ENCODE results near the gene PDE4C.

The PDE4C gene

DNA sequence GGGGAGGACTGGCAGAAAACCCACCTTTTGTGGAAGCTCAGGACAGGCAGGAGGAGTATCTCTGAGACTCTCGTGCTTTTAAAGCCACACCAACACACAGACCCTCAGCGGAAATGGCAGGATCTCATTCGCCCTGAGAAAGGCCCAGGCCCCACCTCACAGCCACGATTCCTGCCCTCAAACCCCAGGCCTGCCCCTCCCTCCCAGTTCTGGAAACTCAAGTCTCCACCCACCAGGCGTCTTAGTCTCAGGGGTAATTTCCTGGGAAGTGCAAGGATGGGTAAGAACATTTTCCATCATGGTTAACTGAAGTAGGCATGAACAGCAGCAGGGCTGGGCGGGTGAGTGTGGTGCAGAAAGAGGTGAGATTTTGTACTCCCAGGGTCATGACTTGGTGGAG, 8.0 kb upstream of the PDE4C start:
- ATAC-seq (replicated peaks) (no peak), DNase-seq (no peak)
- Mint-ChIP-seq H3K36me3 (peaks cover 3% of the 10 kb centered on the region in 2 donors), H3K27ac (no peak overlapping the region), H3K4me1 (peaks cover 26 to 38% of the 10 kb centered on the region in 2 donors), H3K4me3 (no peak overlapping the region), H3K9me3 (peaks cover 6 to 8% of the 10 kb centered on the region in 2 donors), H3K27me3 (peaks cover 62 to 78% of the 10 kb centered on the region in 2 donors)

GRCh38 chr19:18233224-18233825, 7.1 kb upstream of the PDE4C start:
- Mint-ChIP-seq H3K9me3 (peaks cover 6 to 8% of the 10 kb centered on the region in 2 donors), H3K27ac (no peak overlapping the region), H3K4me1 (peaks cover 26 to 38% of the 10 kb centered on the region in 2 donors), H3K27me3 (peaks cover 61 to 75% of the 10 kb centered on the region in 2 donors), H3K4me3 (peak overlapping the region in 1 of 2 donors; percentile 14), H3K36me3 (peaks cover 3% of the 10 kb centered on the region in 2 donors)
- DNase-seq (no peak), ATAC-seq (replicated peaks) (peak; percentile 41 to 58)

GRCh38 chr19:18232540-18233223, 6.4 kb upstream of the PDE4C start:
- Mint-ChIP-seq H3K4me1 (peaks cover 27 to 42% of the 10 kb centered on the region in 2 donors), H3K4me3 (peak overlapping the region; percentile 31 to 47), H3K27me3 (peaks cover 65 to 79% of the 10 kb centered on the region in 2 donors), H3K36me3 (peaks cover 3% of the 10 kb centered on the region in 2 donors), H3K9me3 (peaks cover 6 to 8% of the 10 kb centered on the region in 2 donors), H3K27ac (no peak overlapping the region)
- DNase-seq (no peak), ATAC-seq (replicated peaks) (peak; percentile 19 to 30)

- peaks cover 34 to 49% of the 10 kb centered on the region in 2 donors for H3K4me1 Mint-ChIP-seq
- no peak overlapping the region for H3K4me3 Mint-ChIP-seq
- no peak for DNase-seq
- peaks cover 73 to 84% of the 10 kb centered on the region in 2 donors for H3K27me3 Mint-ChIP-seq
- no peak overlapping the region for H3K27ac Mint-ChIP-seq
- peaks cover 6 to 8% of the 10 kb centered on the region in 2 donors for H3K9me3 Mint-ChIP-seq
- ATAC-seq (replicated peaks) = peak; percentile 11 to 20
- peaks cover 3% of the 10 kb centered on the region in 2 donors for H3K36me3 Mint-ChIP-seq
Measured at GRCh38 chr19:18231775-18232174, 5.5 kb upstream of the PDE4C start.

DNA sequence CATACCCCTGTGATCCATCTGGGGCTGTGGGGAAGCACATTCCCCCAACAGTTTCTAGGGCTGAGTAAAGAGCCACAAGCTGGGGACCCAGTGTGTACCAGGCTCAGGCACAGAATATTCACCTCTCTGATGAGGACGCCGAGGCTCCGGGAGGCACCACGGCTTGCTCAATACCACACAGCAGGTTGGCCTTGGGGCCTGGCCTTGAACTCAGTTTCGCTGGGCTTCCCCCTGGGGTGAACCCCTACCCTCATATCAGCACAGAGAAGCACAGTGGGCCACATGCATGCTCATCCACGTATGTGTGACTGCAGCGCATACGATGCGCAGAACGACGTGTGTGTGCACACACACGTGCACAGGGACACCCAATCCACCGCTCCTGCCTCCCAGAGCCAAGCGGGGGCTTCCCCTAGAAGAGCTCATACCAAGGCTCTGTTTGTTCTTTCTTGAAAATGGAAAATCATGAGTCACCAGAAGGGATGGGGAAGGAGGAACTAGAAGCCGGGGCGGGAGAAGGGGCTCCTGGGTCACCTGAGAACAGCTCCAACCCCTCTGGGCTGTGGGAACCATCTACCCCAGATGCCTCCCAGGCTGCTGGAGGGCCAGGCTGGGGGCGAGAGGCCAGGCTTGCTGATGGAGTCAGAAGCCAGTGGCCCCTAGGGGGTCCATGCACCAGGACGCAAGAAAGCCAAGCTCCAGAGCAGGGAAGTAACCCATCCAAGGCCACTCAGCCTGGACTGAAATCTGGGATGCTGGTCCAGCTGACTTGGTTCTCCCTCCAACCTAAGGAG, 4.9 kb upstream of the PDE4C start:
- Mint-ChIP-seq H3K36me3 (peaks cover 3% of the 10 kb centered on the region in 2 donors), H3K9me3 (peaks cover 6 to 8% of the 10 kb centered on the region in 2 donors), H3K27me3 (peaks cover 70 to 83% of the 10 kb centered on the region in 2 donors), H3K4me3 (no peak overlapping the region), H3K27ac (peak overlapping the region; percentile 32), H3K4me1 (peaks cover 37 to 51% of the 10 kb centered on the region in 2 donors)
- DNase-seq = no peak
- ATAC-seq (replicated peaks) = peak; percentile 55 to 68

DNA sequence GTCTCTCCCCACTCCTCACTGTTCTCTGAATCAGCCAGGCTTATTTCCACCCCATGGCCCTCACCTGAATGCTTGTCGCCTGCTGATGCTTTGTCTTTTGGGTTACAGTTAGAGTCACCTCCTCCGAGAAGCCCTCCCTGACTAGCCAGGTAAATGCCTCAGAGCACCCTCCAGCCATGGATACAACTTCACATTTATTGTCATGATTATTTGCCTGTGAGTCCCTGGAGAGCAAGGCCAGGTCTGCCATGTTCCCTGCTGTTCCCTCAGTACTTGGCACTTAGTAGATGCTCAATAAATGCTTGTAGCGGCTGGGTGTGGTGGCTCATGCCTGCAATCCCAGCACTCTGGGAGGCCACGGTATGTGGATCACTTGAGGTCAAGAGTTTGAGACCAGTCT, 3.7 kb upstream of the PDE4C start:
- H3K27me3 Mint-ChIP-seq = peaks cover 70 to 83% of the 10 kb centered on the region in 2 donors
- H3K27ac Mint-ChIP-seq = no peak overlapping the region
- DNase-seq = no peak
- H3K9me3 Mint-ChIP-seq = peaks cover 6 to 8% of the 10 kb centered on the region in 2 donors
- H3K4me3 Mint-ChIP-seq = no peak overlapping the region
- H3K4me1 Mint-ChIP-seq = peaks cover 46 to 62% of the 10 kb centered on the region in 2 donors
- peaks cover 3% of the 10 kb centered on the region in 2 donors for H3K36me3 Mint-ChIP-seq
- no peak for ATAC-seq (replicated peaks)

- Mint-ChIP-seq H3K4me1 (peaks cover 50 to 65% of the 10 kb centered on the region in 2 donors), H3K36me3 (peaks cover 5 to 7% of the 10 kb centered on the region in 2 donors), H3K9me3 (peaks cover 6 to 8% of the 10 kb centered on the region in 2 donors), H3K27ac (no peak overlapping the region), H3K4me3 (no peak overlapping the region), H3K27me3 (peaks cover 70 to 83% of the 10 kb centered on the region in 2 donors)
- ATAC-seq (replicated peaks) (no peak), DNase-seq (no peak)
Measured at GRCh38 chr19:18229474-18229873, 3.2 kb upstream of the PDE4C start.

GRCh38 chr19:18227781-18228271, 1.6 kb upstream of the PDE4C start:
- Mint-ChIP-seq H3K4me1 (peaks cover 52 to 60% of the 10 kb centered on the region in 2 donors), H3K9me3 (no peaks in the 10 kb centered on the region), H3K27me3 (peaks cover 69 to 79% of the 10 kb centered on the region in 2 donors), H3K27ac (no peak overlapping the region), H3K36me3 (peaks cover 8 to 10% of the 10 kb centered on the region in 2 donors), H3K4me3 (no peak overlapping the region)
- ATAC-seq (replicated peaks) (no peak), DNase-seq (no peak)

GRCh38 chr19:18226956-18227780, 930 bp upstream of the PDE4C start:
- Mint-ChIP-seq H3K27ac (no peak overlapping the region), H3K9me3 (no peaks in the 10 kb centered on the region)
- no peak for ATAC-seq (replicated peaks)

DNA sequence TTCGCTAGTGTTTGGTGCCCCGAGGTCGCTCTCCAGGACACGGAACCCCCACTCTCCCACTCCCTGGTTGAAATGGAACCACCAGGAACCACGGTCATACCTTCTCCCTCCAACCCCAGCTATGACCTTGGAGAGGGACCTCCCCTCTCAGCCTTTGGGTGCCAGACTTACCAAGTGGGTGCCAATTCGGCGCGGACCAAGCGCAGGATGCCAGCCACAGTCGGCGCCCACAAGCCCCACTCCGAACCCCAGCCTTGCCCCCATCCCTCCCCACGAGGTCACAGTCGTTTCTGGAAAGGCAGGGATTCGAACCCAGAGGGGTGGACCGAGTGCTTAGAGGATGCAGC, 910 bp downstream of the PDE4C start:
- peaks cover 35 to 44% of the 10 kb centered on the region in 2 donors for H3K4me1 Mint-ChIP-seq
- H3K27ac Mint-ChIP-seq = no peak overlapping the region

More at GRCh38 chr19:18226956-18227780, 930 bp upstream of the PDE4C start:
- Mint-ChIP-seq H3K36me3 (peaks cover 8 to 10% of the 10 kb centered on the region in 2 donors), H3K4me1 (peaks cover 47 to 54% of the 10 kb centered on the region in 2 donors), H3K27me3 (peaks cover 68 to 79% of the 10 kb centered on the region in 2 donors), H3K4me3 (peak overlapping the region in 1 of 2 donors; percentile 50)
- DNase-seq = no peak

DNA sequence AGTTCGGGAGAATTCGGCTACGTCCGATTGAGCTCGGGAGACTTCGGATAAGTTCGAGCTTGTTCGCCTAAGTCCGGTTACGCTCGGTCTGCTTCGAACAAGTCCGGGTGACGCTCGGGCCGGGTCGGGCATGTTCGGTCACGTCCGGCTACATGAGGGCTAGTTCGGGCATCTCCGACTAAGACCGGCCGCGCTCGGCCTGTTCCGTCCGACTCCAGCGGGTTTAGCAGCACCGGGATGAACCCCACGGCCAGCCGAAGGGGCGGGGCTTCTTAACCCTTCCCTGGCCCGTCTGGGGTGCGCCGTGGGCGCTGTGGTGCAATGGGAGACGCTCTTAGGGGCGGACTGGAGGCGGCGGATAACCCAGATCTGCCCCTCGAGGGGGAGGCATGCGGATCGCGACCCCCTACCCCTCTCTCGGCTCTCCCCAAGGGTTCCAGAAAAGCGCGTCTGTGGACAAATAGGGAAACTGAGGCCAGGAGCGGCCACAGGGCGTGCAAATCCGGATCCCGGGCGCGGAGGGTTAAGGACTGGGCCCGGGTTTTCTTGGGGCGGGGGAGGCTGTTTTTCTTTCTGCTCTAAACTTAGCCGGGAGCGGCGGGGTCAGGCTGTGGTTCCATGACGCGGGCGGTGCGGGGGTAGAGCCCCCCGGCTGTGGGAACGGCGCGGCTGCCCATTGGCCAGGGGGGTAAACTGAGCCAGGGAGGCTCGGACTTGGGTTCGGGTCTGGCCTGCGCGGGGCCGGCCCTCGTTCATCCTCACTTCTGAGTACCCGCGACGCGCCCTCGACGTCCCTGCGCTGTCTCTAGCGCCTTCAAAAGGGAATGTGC, 1.5 kb downstream of the PDE4C start:
- Mint-ChIP-seq H3K4me1 (peaks cover 38 to 44% of the 10 kb centered on the region in 2 donors), H3K27ac (peak overlapping the region; percentile 92), H3K36me3 (peaks cover 8 to 10% of the 10 kb centered on the region in 2 donors), H3K27me3 (peaks cover 76 to 84% of the 10 kb centered on the region in 2 donors), H3K9me3 (no peaks in the 10 kb centered on the region), H3K4me3 (peak overlapping the region; percentile 89 to 92)
- peak; percentile 96 to 98 for ATAC-seq (replicated peaks)
- DNase-seq = peak; percentile 93

More for the DNA sequence above, 910 bp downstream of the PDE4C start:
- H3K36me3 Mint-ChIP-seq = peaks cover 8 to 10% of the 10 kb centered on the region in 2 donors
- peaks cover 74 to 83% of the 10 kb centered on the region in 2 donors for H3K27me3 Mint-ChIP-seq
- DNase-seq (no peak), ATAC-seq (replicated peaks) (no peak)
- peak overlapping the region; percentile 71 to 89 for H3K4me3 Mint-ChIP-seq
- no peaks in the 10 kb centered on the region for H3K9me3 Mint-ChIP-seq

DNA sequence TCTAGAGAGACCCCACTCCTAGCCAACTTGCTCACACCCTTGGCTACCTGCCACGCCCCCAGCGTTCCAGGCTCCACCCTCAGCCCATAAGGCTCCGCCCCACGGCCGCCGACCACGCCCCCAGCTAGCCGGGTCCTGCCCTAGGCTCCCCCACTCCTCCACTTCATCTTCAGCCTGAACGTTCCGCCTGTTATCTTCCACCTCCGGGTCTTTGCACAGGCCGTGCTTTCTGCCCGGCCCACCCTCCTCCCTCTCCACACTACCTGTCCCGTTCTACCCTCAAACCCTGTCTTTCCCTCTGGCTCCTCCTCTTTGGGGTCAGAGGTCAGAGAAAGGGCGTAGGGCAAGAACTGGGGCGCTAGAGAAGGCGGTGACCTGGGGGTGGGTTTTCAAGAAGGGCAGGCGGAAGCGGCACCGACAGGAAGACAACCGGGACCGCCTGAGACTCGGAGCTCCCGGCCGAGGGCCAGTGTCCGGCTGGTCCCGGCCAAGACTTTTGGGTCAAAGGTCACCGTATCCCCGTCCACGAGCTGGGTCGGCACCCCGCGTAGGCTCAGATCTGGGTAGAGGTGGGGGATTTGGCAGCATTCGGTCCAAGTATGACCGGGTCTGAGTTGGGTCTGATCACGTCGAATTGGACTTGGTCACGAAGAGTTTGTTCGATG, 2.2 kb downstream of the PDE4C start:
- Mint-ChIP-seq H3K4me3 (peak overlapping the region; percentile 89 to 92), H3K9me3 (no peaks in the 10 kb centered on the region), H3K27me3 (peaks cover 73 to 81% of the 10 kb centered on the region in 2 donors), H3K36me3 (peaks cover 8 to 10% of the 10 kb centered on the region in 2 donors), H3K27ac (peak overlapping the region; percentile 92), H3K4me1 (peaks cover 39 to 44% of the 10 kb centered on the region in 2 donors)
- DNase-seq = peak; percentile 43
- peak; percentile 40 to 47 for ATAC-seq (replicated peaks)
